Activated naive CD4-positive, alpha-beta T cell treated with anti-CD3 and anti-CD28 coated beads, Interleukin-2, amount 50 U/mL, for 24 hours (primary cell): ENCODE results near the gene PIN1.
"Not testable (repeated sequence)": the region's sequence is repeated elsewhere in the genome, so short reads cannot be mapped to it uniquely, and the experiment has no call there.

Experiments
- H3K27ac Mint-ChIP-seq: one replicate; pipeline ENCODE4 v1.8.0; 2021; ENCODE audit warnings: mild to moderate bottlenecking, mixed read lengths
- H3K27me3 Mint-ChIP-seq: one replicate; pipeline ENCODE4 v1.8.0; 2021; ENCODE audit warnings: mixed read lengths
- H3K36me3 Mint-ChIP-seq: one replicate; pipeline ENCODE4 v1.8.0; 2021; ENCODE audit warnings: mixed read lengths
- H3K4me1 Mint-ChIP-seq: one replicate; pipeline ENCODE4 v1.8.0; 2021; ENCODE audit warnings: mixed read lengths
- H3K4me3 Mint-ChIP-seq: one replicate; pipeline ENCODE4 v1.8.0; 2021; ENCODE audit warnings: mild to moderate bottlenecking, mixed read lengths
- H3K9me3 Mint-ChIP-seq: one replicate; pipeline ENCODE4 v1.8.0; 2021; ENCODE audit warnings: mixed read lengths

The PIN1 gene

GRCh38 chr19:9834726-9835506 is at the start of gene PIN1:
Gene PIN1 (plus strand): TSS chr19:9835318. CDS start chr19:9835345, 27 bp downstream.
- Mint-ChIP-seq H3K36me3 (peaks cover 1% of the 10 kb centered on the region), H3K27ac (peak within 1 kb of the TSS; percentile 87), H3K9me3 (no peaks in the 10 kb centered on the region), H3K4me1 (peaks cover 15% of the 10 kb centered on the region), H3K4me3 (peak within 1 kb of the TSS; percentile 93), H3K27me3 (no peaks in the 10 kb centered on the region)

DNA sequence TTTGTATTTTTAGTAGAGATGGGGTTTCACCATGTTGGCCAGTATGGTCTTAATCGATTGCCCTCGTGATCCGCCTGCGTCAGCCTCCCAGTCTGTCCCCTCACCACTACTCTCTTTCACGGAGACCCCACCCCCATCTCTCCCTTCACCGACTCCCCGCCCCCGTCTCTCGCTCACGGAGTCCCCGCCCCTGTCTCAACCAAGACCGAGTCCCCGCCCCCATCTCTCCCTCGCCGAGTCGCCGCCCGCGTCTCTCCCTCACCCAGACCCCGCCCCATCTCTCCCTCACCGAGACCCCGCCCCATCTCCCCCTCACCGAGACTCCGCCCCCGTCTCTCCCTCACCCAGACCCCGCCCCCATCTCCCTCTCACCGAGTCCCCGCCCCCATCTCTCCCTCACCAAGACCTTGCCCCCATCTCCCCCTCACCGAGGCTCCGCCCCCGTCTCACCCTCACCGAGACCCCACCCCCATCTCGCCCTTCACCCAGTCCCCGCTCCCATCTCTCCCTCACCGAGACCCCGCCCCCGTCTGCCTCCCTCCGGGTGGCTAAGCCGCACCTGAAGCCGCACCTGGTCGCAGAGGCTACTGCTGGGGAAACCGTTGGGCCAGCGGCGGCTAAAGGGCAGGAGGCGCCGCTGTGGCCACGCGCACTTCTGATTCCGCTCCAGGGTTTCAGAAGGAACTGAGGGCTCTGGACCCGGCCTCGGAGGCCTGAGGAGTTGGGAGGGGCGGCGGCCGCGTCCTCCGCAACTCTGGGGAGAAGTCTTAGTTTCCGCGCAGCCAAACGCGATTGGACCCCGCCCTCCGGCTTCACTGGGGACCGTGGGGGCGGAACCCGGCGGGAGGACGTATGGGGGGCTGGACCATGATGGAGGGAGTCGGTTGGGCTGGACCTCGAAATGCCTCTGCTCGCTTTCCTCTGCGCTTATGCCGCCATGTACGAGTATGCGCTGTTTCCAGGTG is 49.5 kb upstream of the PIN1 start:
- no peaks in the 10 kb centered on the region for H3K27me3 Mint-ChIP-seq
- no peaks in the 10 kb centered on the region for H3K36me3 Mint-ChIP-seq

GRCh38 chr19:9786342-9786741 is 48.8 kb upstream of the PIN1 start:
- no peak overlapping the region for H3K27ac Mint-ChIP-seq
- no peaks in the 10 kb centered on the region for H3K36me3 Mint-ChIP-seq

More for the DNA sequence above, 49.5 kb upstream of the PIN1 start:
- Mint-ChIP-seq H3K4me3 (peak overlapping the region; percentile 94), H3K27ac (peak overlapping the region; percentile 97), H3K4me1 (peaks cover 24% of the 10 kb centered on the region), H3K9me3 (no peaks in the 10 kb centered on the region)

DNA sequence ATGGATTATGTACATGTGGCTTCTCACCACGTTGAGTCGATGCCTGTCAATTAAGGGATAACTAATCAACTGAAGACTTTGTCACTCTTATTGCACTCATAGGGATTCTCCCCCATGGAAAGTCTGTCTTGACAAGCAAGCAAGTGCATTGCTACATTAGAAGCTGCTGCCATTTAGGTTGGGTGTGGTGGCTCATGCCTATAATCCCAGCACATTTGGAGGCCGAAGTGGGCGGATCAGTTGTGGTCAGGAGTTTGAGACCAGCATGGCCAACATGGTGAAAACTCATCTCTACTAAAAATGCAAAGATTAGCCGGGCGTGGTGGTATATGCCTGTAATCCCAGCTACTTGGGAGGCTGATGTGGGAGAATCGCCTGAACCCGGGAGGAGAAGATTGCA is 48.3 kb upstream of the PIN1 start:
- no peaks in the 10 kb centered on the region for H3K27me3 Mint-ChIP-seq
- H3K4me3 Mint-ChIP-seq, result peak overlapping the region; percentile 59
- no peaks in the 10 kb centered on the region for H3K9me3 Mint-ChIP-seq
- no peak overlapping the region for H3K27ac Mint-ChIP-seq
- H3K36me3 Mint-ChIP-seq, result no peaks in the 10 kb centered on the region
- peaks cover 30% of the 10 kb centered on the region for H3K4me1 Mint-ChIP-seq

More at GRCh38 chr19:9786342-9786741, 48.8 kb upstream of the PIN1 start:
- Mint-ChIP-seq H3K27me3 (no peaks in the 10 kb centered on the region), H3K9me3 (no peaks in the 10 kb centered on the region), H3K4me1 (peaks cover 27% of the 10 kb centered on the region), H3K4me3 (peak overlapping the region; percentile 94)

GRCh38 chr19:9788604-9789003 is 46.5 kb upstream of the PIN1 start:
- H3K4me1 Mint-ChIP-seq, result peaks cover 35% of the 10 kb centered on the region

GRCh38 chr19:9789066-9789465 is 46.1 kb upstream of the PIN1 start:
- Mint-ChIP-seq H3K9me3 (no peaks in the 10 kb centered on the region), H3K4me1 (peaks cover 32% of the 10 kb centered on the region), H3K36me3 (no peaks in the 10 kb centered on the region), H3K4me3 (no peak overlapping the region), H3K27ac (no peak overlapping the region), H3K27me3 (no peaks in the 10 kb centered on the region)

More at GRCh38 chr19:9788604-9789003, 46.5 kb upstream of the PIN1 start:
- not testable (repeated sequence) for H3K36me3 Mint-ChIP-seq, H3K27ac Mint-ChIP-seq, H3K9me3 Mint-ChIP-seq, H3K4me3 Mint-ChIP-seq, H3K27me3 Mint-ChIP-seq

DNA sequence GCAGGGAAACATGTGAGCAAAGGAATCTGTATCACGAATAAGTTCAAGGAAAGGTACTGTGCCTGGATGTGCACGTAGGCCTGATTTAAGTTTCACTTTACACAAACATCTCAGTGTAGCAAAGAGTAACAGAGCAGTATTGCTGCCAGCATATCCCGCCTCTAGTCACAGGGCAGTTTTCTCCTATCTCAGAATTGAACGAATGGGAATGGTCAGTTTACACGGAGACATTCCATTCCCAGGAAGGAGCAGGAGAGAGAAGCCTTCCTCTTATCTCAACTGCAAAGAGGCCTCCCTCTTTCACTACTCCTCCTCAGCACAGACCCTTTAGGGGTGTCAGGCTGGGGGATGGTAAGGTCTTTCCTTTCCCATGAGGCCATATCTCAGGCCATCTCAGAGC is 45.5 kb upstream of the PIN1 start:
- H3K27me3 Mint-ChIP-seq, H3K9me3 Mint-ChIP-seq, H3K36me3 Mint-ChIP-seq, H3K4me3 Mint-ChIP-seq: not testable (repeated sequence)
- peaks cover 27% of the 10 kb centered on the region for H3K4me1 Mint-ChIP-seq
- H3K27ac Mint-ChIP-seq, result peak overlapping the region; percentile 37

DNA sequence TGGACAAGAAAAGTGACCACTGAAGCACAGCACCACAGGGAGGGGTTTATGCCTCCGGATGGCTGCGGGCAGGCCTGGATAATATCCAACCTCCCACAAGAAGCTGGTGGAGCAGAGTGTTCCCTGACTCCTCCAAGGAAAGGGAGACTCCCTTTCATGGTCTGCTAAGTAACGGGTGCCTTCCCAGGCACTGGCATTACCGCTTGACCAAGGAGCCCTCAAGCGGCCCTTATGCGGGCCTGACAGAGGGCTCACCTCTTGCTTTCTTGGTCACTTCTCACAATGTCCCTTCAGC is 44.1 kb upstream of the PIN1 start:
- Mint-ChIP-seq H3K4me1 (peaks cover 21% of the 10 kb centered on the region), H3K4me3 (peak overlapping the region; percentile 93)
- not testable (repeated sequence) for H3K9me3 Mint-ChIP-seq, H3K27ac Mint-ChIP-seq, H3K27me3 Mint-ChIP-seq, H3K36me3 Mint-ChIP-seq

- Mint-ChIP-seq H3K4me1 (peaks cover 28% of the 10 kb centered on the region), H3K27ac (peak overlapping the region; percentile 91), H3K36me3 (no peaks in the 10 kb centered on the region), H3K4me3 (peak overlapping the region; percentile 93), H3K27me3 (no peaks in the 10 kb centered on the region), H3K9me3 (no peaks in the 10 kb centered on the region)
These were observed 43.4 kb upstream of the PIN1 start for GRCh38 chr19:9791552-9792205.

DNA sequence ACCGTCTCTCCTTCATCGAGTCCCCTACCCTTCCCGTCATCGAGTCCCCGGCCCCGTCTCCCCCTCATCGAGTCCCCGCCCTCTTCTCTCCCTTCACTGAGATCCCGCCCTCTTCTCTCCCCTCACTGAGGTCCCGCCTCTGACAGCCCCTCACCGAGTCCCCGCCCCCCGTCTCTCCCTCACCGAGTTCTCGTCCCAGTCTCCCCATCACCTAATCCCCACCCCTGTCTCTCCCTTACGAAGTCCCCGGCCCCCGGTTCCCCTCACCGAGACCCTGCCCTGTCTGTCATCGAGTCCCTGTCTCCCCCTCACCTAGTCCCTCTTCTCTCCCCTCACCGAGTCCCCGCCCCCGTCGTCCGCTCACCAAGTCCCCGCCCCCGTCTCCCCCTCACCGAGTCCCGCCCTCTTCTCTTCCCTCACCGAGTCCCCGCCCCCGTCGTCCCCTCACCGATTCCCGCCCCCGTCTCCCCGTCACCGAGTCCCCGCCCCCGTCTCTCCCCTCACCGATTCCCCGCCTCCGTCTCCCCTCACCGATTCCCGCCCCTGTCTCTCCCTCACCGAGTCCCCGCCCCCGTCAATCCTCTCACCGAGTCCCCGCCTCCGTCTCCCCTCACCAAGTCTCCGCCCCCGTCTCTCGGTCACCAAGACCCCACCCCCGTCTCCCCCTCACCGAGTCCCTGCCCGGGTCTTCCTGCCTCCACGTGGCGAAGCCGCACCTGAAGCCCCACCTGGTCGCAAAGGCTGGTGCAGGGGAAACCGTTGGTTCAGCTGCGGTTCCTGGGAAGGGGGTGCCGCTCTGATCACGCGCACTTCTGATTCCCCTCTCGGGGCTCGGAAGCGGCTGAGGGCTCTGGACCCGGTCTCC is 42.7 kb upstream of the PIN1 start:
- H3K9me3 Mint-ChIP-seq, result no peaks in the 10 kb centered on the region
- H3K27ac Mint-ChIP-seq, result peak overlapping the region; percentile 91
- H3K4me1 Mint-ChIP-seq, result peaks cover 28% of the 10 kb centered on the region
- H3K4me3 Mint-ChIP-seq, result peak overlapping the region; percentile 84
- H3K36me3 Mint-ChIP-seq, result no peaks in the 10 kb centered on the region
- no peaks in the 10 kb centered on the region for H3K27me3 Mint-ChIP-seq

DNA sequence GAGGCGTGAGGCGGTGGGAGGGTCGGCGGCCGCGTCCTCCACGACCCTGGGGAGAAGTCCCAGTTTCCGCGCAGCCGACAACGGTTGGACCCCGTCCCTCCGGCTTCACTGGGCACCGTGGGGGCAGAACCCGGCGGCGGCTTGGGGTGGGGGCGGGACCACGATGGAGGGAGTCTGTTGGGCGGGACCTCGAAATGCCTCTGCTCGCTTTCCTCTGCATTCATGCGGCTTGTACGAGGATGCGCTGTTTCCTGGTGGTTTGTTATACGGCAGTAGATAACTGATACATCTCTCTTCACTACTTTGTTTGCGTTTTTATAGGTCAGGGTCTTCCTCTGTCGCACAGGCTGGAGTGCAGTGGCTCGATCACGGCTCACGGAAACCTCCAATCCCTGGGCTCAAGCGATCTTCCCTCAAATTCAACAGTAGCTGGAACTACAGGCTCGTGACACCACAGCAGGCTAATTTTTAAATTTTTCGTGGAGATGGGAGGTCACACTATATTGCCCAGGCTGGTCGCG is 42.0 kb upstream of the PIN1 start:
- Mint-ChIP-seq H3K9me3 (no peaks in the 10 kb centered on the region), H3K4me3 (peak overlapping the region; percentile 84), H3K27ac (peak overlapping the region; percentile 93), H3K27me3 (no peaks in the 10 kb centered on the region), H3K36me3 (no peaks in the 10 kb centered on the region), H3K4me1 (peaks cover 28% of the 10 kb centered on the region)

DNA sequence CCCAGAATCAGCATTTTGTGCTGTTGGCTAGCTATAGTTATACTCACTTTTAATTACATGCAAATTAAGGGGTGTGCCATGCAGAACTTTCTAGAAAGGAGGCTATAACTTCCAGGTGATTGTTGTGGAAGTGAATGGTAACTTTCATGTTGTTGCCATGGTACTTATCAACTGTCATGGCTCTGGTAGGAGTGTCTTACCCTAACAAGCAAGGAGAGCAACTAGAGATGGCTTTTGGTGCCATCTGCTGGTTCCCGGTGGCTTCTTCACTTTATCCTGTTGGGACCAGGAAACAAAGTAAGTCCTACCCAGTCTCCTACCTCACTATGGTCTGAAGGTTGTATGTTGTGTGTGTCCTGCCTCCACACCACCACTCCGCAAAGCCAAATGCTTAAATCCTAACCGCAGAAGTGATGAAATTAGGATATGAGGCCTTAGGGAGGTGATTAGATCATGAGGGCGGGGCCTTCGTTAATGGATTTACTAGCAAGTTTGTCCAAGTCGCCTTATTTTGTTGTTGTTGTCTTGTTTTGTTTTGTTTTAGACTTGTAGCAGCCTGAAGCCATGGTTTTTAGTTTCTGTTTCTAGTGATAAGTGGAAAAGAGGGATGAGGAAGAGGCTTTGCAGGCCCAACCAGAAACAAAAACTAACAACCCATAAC is 38.9 kb upstream of the PIN1 start:
- peak overlapping the region; percentile 68 for H3K27ac Mint-ChIP-seq
- H3K9me3 Mint-ChIP-seq, result no peaks in the 10 kb centered on the region
- no peaks in the 10 kb centered on the region for H3K36me3 Mint-ChIP-seq
- no peak overlapping the region for H3K4me3 Mint-ChIP-seq
- H3K27me3 Mint-ChIP-seq, result no peaks in the 10 kb centered on the region
- peaks cover 32% of the 10 kb centered on the region for H3K4me1 Mint-ChIP-seq

- no peak overlapping the region for H3K4me3 Mint-ChIP-seq
- H3K27me3 Mint-ChIP-seq, result no peaks in the 10 kb centered on the region
- peaks cover 27% of the 10 kb centered on the region for H3K4me1 Mint-ChIP-seq
- no peaks in the 10 kb centered on the region for H3K9me3 Mint-ChIP-seq
- H3K36me3 Mint-ChIP-seq, result no peaks in the 10 kb centered on the region
- H3K27ac Mint-ChIP-seq, result no peak overlapping the region
These were observed 37.2 kb upstream of the PIN1 start for GRCh38 chr19:9797871-9798270.

- Mint-ChIP-seq H3K4me3 (no peak overlapping the region), H3K4me1 (peaks cover 27% of the 10 kb centered on the region), H3K36me3 (peaks cover 2% of the 10 kb centered on the region), H3K27ac (no peak overlapping the region), H3K9me3 (no peaks in the 10 kb centered on the region), H3K27me3 (no peaks in the 10 kb centered on the region)
These were observed 36.0 kb upstream of the PIN1 start for GRCh38 chr19:9799162-9799561.
